GM19099 (cell line): ENCODE data around the gene MTUS2.

Experiments used
- POLR2A ChIP-seq: IDR thresholded peaks from 3 replicates; pipeline ENCODE4 v1.6.1; 2011; ENCODE audit warnings: low read depth; ENCODE audit not compliant: insufficient read length; ENCODE audit errors: extremely low read depth

Gene MTUS2

DNA sequence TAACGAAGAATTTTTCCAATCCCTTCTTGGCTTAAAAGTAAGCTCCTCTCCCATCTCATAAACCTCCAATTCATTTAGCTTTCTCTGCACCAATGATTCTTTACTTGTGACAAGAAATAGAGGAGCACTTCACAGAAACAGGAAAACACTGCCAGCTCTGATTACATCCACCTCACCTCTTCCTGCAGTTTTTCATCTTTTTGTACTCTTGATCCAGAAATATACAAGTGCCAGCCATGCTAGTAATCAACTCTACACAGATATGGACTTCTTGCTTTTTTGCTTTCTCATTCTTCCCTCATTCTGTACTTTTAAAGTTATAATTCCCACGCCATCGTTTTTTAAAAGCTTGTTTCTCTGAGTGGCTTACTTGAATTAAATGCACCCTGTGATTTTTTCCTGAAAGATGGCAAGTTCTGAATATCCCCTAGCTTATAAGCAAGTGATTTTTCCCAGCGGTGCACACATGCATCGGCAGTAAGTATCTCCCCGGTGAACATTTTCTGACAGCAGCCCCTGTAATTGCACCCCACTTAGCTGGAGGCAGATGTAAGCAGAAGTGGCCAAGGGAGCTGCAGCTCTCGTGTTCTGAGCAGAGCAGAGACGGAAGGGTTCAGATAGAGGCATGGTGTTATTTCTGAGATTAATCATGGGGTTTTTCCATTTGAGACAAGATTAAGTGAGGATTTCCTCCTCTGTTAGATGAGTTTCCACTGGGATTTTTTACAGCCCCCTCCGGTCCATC lies 434.7 kb downstream of the MTUS2 start:
- TF ChIP-seq POLR2A, result no peak

- TF ChIP-seq POLR2A, result no peak
Measured at GRCh38 chr13:29255567-29255966, 435.4 kb downstream of the MTUS2 start.

DNA sequence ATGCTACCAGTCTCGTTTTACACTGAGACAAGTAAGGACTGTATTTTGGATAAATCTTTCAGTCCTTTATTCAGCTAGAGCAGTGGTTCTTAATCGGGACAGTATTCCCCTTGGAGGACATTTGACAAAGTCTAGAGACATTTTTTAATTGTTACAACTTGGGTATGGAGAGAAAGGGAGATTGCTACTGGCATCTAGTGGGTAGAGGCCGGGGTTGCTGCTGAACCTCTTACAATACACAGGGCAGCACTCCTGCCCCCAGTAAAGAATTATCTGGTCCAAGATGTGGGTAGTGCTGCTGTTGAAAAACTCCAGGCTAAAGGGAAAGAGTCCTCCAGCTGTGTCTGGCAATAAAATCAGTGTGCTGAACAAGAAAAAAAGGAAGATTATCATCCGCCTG lies 440.5 kb downstream of the MTUS2 start:
- TF ChIP-seq POLR2A, result no peak

DNA sequence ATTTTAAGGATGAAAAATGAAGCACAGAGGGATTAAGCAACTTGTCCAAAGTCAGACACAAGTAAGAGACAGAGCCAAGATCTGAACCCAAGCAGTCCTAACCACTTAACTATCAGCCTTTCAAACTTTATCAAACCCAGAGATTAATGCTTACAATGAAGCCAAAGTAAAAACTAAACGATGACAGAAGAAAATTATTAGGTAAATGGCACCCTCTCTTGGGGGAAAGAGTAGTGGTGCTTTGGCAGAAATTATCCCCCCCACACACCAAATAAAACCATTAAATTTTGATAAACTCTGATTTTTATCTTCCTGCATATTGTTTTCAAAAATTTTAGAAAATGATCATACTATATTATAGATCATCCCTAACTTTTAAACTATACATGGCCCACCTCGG lies 446.1 kb downstream of the MTUS2 start:
- no peak for TF ChIP-seq POLR2A

- TF ChIP-seq POLR2A, result no peak
Measured at GRCh38 chr13:29266756-29267733, 446.9 kb downstream of the MTUS2 start.

GRCh38 chr13:29270271-29270985 lies 450.3 kb downstream of the MTUS2 start:
- TF ChIP-seq POLR2A, result no peak

DNA sequence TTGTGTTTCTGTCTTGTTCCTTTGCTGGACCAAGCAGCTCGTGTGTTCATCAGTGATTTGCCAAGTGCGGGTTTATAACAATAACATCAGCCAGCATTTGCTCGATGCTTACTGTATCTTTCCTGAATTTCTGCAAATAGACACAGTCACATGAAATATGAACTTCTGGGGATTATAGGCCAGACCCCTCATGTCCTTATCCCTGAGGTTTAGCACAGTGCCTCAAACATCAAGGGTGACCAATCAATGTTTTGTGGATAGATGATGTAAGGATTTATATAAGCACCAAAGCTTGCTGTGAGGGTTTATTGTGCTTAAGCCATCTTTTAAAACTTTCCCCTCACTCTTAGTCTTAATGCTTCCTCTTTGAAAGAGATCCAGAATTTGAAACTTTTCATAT lies 451.5 kb downstream of the MTUS2 start:
- no peak for TF ChIP-seq POLR2A

- no peak for TF ChIP-seq POLR2A
Measured at GRCh38 chr13:29279356-29280254, 459.5 kb downstream of the MTUS2 start.

GRCh38 chr13:29281932-29282495 lies 461.9 kb downstream of the MTUS2 start:
- no peak for TF ChIP-seq POLR2A

DNA sequence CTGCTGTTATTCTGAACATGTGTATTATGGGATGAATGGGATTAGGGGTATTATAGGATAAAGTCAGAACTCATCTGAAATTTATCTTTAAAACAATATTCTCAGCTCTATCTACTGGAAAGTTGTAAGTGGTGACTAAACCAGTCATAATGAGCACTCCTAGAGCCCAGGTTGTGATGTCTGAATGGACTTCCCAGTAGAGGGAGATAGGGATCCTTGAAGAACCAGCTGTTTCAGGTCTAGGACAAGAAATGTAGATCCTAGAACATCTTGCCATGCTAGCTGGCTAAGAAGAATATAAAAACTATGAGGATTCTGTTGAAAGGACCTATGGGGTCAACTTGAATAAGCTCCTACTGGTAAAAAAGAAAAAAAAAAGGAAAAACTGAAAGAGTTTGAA lies 464.6 kb downstream of the MTUS2 start:
- TF ChIP-seq POLR2A, result no peak

DNA sequence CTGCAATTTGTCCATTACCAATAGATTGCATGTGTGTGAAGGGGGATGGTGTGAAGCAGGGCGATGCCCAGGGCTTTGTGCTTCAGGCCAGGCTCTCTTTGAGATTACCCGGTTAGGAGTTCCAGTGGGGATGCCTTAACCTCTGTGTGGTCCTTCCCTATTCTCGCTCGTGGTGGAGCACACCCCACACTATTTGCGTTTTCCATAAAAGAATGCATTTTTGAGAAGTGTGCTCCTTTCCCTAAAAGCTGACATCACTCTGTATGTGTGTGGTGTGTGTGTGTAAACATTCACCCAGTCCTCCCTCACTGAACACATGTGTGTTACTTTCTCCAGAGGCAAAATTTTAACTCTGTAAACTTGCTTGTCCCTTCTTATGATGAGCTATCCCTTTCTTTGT lies 467.1 kb downstream of the MTUS2 start:
- TF ChIP-seq POLR2A, result no peak

DNA sequence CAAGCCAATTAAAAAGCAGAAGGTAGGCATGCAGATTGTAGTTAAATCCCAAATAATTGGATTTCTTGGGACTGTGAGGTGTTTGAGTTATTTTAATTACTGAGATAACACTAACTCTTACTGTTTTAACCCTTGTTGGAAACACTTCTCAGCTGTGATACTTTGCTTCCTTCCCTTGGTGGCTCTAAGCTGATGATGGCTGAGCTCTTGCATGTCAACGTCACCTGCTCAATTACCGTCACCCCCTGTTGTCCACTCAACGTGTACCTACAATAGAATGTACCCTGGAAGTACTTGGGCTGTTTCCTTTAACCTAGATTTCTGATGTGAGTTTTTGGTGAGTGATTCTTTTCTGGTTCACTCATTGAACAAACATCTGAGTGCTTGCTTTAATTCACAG lies 471.9 kb downstream of the MTUS2 start:
- TF ChIP-seq POLR2A, result no peak

- no peak for TF ChIP-seq POLR2A
Measured at GRCh38 chr13:29294821-29295220, 474.7 kb downstream of the MTUS2 start.

- TF ChIP-seq POLR2A, result no peak
Measured at GRCh38 chr13:29301027-29301426, 480.9 kb downstream of the MTUS2 start.
